22Rv1 (cell line): Measurements from ENCODE around the gene HSPA12A.

Experiments
- CTCF ChIP-seq: fragments of 450-650 bp; IDR thresholded peaks from 2 replicates; pipeline ENCODE4 v1.5.1; 2017; ENCODE audit warnings: mild to moderate bottlenecking
- ZFX ChIP-seq: fragments of 450-650 bp; IDR thresholded peaks from 2 replicates; pipeline ENCODE4 v1.6.1; 2017; ENCODE audit warnings: antibody characterized with exemption, borderline replicate concordance

- TF ChIP-seq CTCF (no peak), ZFX (no peak)
Observed at GRCh38 chr10:116732573-116732972, 9.8 kb downstream of the HSPA12A start.
